ENCODE data around the gene SLC23A2.

GRCh38 chr20:4832469-4832868, 168.8 kb downstream of the SLC23A2 start:
- TF ChIP-seq ARNTL (CRISPR knock-in tag; IDR thresholded peaks at IDR 0.05; ENCODE audit: borderline replicate concordance, low read depth) (no peak), ZFP30 (CRISPR knock-in tag; IDR thresholded peaks at IDR 0.05) (no peak), POU6F1 (CRISPR knock-in tag; IDR thresholded peaks at IDR 0.05; ENCODE audit: borderline replicate concordance, low read depth) (no peak), ZNF565 (CRISPR knock-in tag; conservative IDR thresholded peaks at IDR 0.05; ENCODE audit: low read depth) (no peak), ESRRG (CRISPR knock-in tag; IDR thresholded peaks at IDR 0.05) (no peak), RARB (CRISPR knock-in tag; IDR thresholded peaks at IDR 0.05) (no peak), PATZ1 (CRISPR knock-in tag; IDR thresholded peaks at IDR 0.05; ENCODE audit: borderline replicate concordance) (no peak)

Measured in SK-N-SH treated with all-trans-retinoic acid at 6 μM for 48 hours (cell line).